GOT3 (cell line): Measurements from ENCODE around the gene POTEB3.
"Not testable (repeated sequence)": the region's sequence is repeated elsewhere in the genome, so short reads cannot be mapped to it uniquely, and the experiment has no call there.

Source experiments
- DNase-seq: peaks from one replicate; lab custom pipeline; 2025; ENCODE audit warnings: mixed read lengths; lab: John Stamatoyannopoulos, UW

Gene POTEB3

GRCh38 chr15:21440399-21440798 is at the start of gene POTEB3:
TSS of gene POTEB3 (minus strand) at chr15:21440499. CDS start at chr15:21440011, 488 bp downstream.
- not testable (repeated sequence) for DNase-seq

GRCh38 chr15:21453683-21454082 is 13.4 kb upstream of the POTEB3 start:
- not testable (repeated sequence) for DNase-seq

DNA sequence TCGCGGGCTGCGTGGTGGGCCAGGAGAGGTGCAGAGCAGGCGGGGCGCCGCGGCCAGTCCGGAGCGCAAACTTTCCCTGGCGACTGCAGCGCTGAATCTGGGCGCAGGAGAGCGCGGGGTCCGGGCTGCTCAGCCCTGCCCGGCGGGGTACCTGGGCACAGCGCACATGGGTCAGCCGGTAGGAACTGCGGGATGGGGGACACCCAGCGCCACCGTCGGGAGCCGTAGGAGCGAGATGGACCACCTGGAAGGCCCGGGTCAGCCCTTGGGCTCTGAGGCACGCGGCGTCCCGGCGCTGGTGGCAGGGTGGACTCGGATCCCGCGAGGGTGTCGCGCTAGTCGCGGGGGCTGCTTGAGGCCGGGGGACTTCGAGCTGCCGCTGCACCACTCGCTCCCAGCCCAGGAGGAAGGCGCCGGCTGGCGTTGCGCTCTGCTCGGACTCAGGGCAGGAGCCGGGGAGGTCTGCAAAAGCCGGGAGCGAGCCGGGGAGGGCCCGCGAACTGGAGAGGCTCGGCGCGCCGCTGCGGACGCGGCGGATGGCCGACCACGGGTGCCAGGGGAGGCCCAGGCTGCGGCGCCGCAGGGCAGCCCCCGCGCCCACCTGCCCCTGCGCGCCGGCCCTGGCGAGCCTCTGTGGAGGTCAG is 11.7 kb upstream of the POTEB3 start:
- not testable (repeated sequence) for DNase-seq

- DNase-seq = not testable (repeated sequence)
Observed at GRCh38 chr15:21451487-21451886, 11.2 kb upstream of the POTEB3 start.

DNA sequence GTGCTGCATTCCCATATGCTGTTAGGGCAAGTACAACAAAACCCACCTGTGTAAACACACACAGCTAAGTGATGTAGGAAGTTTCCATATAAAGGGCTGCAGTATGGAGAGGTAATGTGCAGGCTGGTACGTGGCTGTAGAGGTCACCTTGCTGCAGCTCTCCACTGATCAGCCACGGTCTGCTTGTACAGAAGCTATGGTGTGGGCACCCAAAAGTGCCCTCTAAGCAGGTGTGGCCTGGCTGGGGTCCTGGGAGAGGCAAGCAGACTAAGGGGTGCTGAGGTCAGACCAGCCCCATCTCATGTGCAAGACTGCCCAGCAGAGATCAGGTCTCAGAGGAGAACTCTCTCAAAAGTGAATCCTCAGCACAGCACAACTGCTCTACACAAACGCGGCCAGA is 32.9 kb downstream of the POTEB3 start:
- not testable (repeated sequence) for DNase-seq

DNA sequence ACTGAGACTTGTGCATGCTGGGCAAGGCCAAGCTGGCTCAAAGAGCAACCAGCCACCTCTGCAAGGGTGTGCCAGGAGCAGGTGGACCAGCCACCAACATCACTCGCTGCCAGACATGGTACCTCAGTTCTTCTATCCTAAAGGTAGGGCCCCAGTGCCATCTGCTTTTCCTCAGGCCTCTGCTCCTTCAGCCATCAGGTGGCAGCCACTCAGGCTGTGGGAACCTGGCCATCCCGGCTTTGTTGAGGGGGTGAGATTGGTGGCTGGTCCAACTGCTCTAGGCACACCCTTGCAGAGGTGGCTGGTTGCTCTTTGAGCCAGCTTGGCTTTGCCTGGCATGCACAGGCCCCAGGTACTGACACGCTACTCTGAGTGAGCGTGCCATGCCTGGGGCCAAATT is 38.8 kb downstream of the POTEB3 start:
- DNase-seq = not testable (repeated sequence)

DNA sequence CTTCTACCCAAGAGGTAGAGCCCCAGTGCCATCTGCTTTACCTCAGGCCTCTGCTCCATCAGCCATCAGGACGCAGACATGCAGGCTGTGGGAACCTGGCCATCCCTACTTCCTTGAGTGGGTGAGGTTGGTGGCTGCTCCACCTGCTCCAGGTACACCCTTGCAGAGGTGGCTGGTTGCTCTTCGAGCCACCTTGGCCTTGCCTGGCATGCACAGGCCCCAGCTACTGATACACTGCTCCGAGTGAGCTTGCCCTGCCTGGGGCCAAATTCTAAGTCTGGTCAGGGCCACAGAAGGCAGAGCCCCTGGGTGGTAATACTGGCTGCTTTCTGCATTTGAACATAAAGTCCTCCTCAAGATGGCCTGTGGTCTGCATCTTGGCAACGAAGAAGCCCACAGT is 41.2 kb downstream of the POTEB3 start:
- DNase-seq = not testable (repeated sequence)

DNA sequence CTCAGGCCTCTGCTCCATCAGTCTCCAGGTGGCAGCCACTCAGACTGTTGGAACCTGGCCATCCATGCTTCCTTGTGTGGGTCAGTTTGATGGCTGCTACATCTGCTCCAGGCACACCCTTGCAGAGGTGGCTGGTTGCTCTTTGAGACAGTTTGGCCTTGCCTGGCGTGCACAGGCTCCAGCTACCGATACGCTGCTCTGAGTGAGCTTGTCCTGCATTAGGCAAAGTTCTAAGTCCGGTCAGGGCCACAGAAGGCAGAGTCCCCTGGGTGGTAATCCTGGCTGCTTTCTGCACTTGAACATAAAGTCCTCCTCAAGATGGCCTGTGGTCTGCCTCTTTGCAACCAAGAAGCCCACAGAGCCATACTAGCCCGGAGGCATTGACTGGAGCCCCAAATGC is 41.8 kb downstream of the POTEB3 start:
- DNase-seq = not testable (repeated sequence)

- not testable (repeated sequence) for DNase-seq
Observed at GRCh38 chr15:21397656-21398055, 42.6 kb downstream of the POTEB3 start.

DNA sequence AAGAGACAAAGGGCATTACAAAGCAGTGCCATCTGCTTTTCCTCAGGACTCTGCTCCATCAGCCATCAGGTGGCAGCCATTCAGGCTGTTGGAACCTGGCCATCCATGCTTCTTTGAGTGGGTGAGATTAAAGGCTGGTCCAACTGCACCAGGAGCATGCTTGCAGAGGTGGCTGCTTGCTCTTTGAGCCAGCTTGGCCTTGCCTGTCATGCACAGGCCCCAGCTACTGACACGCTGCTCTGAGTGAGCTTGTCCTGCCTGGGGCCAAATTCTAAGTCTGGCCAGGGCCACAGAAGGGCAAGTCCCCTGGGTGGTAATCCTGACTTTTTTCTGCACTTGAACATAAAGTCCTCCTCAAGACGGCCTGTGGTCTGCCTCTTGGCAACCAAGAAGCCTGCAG is 43.1 kb downstream of the POTEB3 start:
- not testable (repeated sequence) for DNase-seq

DNA sequence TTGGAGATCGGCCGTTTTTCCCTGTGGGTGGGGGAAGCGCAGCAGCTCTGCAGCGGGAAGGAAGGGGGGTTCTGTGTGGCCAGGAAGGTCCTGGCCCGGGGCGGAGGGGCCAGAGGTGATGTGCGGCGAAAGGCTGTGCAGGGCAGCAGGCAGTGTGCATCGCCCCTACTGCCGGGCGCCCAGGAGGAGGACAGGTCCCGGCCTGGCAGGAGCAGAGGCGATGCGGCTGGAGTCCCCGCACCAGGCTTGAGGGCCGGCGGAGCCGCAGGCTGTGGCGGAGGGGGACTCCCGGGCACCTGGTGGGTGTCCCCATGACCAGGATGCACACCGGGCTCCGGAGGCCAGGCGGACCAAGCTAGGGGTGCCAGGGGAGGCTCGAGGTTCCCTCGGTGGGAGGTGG is 54.3 kb downstream of the POTEB3 start:
- DNase-seq = not testable (repeated sequence)

DNA sequence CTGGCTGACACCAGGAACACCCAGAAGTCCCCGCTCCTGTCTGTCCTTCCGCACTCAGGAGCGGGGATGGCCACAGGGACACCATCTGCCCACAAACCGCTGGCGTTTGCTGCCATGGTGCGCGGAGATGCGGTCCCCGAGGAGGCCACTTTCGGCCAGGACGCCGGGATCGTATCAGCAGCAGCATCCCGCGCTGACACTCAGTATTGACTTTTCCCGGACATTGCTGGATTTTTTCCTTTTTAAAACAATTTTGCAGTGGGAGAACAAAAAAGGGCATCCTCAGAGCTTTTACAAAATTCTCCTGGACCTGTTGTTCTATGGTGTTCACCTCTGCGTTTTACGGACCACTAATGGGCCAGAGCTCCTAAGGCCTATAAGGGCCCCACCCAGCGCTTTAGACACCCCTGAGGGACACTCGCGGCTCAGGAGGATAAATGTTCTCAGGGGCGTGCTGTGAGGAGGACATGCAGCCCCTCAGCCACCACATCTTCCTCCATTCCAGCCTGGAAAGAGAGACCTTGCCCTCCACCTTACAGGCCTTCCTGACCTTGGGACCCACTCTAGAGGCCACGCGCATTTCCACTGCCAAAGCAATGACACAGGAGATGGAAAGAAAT is 56.3 kb downstream of the POTEB3 start:
- DNase-seq = not testable (repeated sequence)

DNA sequence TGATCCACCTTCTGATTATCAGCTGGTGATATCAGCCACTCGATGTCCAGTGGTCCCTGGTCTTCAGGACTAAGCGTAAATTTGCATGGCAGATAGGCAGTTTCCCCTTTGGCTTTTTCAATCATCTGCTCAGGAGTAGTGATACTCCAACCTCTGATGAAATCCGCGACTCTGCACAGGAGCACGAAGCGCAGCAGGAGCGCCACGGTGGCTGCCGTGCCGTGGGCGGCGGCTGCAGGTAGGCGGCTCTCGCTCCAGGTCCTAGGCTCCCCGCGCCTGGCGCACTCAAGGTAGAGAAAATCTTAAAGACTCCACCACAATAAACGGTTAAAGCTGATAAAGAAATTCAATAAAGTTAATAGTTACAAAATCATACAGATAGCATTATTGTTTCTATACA is 66.6 kb downstream of the POTEB3 start:
- DNase-seq = not testable (repeated sequence)

DNA sequence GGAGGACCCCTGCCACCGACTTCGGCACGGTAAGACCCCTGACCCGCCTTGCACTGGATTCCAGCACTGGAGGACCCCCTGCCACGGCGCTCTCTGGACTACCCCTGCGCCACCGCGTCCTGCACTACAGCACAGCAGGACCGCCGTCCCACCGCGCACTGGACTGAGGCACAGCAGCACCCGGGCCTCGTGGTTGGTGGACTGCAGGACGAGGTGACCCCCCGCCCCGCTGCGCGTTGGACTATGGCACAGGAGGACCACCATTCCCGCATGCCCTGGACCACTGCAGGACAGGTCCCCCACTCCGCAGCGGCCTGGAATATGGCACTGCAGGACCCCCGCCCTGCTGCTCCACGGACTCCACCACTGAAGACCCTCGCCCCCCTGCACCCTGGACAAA is 71.1 kb downstream of the POTEB3 start:
- DNase-seq = not testable (repeated sequence)

- not testable (repeated sequence) for DNase-seq
Observed at GRCh38 chr15:21368625-21369024, 71.7 kb downstream of the POTEB3 start.
